NCI-H2196 treated with DMSO at 0.1 percent for 48 hours (cell line): Measurements from ENCODE around the gene GNB1L.
"Not testable (repeated sequence)": the region's sequence is repeated elsewhere in the genome, so short reads cannot be mapped to it uniquely, and the experiment has no call there.

Experiments used
- DNase-seq: peaks from one replicate; lab custom pipeline; 2025; ENCODE audit not compliant: unreplicated experiment; lab: John Stamatoyannopoulos, UW

The GNB1L gene

DNA sequence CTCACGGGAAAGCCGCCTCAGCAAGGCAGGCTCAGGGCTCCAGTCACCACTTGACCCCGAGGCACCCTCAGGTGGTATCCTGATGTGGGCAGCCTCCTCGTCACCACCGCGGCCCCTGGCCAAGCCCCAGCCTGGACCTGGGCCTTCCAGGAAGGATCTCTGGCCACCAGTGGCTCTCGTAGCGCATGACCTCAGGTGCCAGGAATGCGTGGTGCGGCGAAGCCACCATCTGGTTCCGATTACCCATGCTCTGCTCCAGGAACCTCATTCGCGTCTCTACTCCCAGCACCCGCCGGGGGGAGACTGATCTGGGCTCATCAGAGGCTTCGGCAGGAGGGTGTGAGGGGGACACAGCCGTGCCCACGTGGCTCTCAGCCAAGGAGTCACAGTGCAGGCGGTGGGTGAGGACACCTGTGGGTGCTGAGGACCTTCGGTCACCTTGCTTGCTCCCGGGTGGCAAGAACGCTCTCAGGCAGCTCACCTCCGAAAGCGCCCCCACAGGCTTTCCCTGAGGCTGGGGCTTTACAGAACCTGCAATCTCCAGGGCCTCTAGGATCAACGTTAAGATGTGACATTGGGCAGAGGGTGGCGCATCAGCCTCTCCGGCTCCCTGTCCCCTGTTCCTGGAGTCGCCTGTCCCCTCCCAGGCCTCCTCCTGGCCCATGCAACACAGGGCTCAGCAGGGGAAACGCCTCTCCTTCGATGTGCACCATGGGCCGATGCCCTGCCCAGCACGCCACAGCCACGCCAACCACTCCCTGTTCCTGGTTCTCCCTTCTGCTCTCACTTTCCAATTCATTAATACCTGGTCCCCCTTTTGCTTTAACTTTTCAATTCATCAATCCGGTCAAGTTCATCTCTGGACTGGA lies 55.1 kb downstream of the GNB1L start:
- DNase-seq: no peak

GRCh38 chr22:19798891-19799293 lies 55.8 kb downstream of the GNB1L start:
- no peak for DNase-seq

GRCh38 chr22:19798003-19798665 lies 56.5 kb downstream of the GNB1L start:
- no peak for DNase-seq

DNA sequence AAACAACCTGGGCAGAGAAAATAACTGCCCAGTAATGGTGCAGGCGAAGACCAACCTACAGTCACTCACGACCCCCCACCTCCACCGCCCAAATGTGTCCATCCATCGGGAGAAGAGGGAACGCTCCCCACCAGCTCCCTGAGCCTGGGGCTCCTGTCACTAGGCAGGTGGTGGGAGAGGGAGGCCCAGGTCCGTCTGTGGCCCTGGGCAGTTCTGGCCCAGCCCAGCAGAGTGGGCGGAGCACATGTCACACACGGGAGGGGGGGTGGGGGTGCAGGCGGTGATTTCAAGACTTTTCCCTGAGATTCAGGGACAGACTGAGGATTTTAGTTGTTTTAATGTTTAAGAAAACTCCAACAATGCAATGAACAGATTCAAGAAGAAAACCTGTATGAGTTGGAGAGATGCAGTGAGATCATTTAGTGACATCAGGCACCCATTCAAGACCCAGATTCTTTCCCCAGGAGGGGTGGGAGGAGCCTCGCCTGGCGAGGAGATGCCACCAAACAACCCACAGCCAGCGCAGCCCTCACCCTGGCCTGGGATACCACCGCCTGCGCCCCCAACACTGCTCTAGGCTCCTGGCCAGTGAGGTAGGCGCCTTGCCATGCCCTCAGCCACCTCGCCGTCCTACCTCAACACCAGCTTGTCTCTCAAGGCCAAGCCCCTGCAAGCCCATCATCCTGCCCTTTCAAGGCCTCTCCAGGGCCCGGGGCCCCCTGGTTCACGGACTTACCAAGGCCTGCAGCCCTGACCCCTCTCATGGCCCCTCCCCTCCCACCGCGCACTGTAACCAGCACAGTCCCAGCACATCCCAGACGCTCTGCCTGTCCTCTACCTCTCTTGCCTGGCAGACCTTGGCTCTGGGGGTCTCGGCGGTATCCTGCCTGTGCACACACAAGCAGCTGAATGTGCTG lies 57.3 kb downstream of the GNB1L start:
- DNase-seq: no peak

- DNase-seq: no peak
Observed at GRCh38 chr22:19796160-19796559, 58.5 kb downstream of the GNB1L start.

DNA sequence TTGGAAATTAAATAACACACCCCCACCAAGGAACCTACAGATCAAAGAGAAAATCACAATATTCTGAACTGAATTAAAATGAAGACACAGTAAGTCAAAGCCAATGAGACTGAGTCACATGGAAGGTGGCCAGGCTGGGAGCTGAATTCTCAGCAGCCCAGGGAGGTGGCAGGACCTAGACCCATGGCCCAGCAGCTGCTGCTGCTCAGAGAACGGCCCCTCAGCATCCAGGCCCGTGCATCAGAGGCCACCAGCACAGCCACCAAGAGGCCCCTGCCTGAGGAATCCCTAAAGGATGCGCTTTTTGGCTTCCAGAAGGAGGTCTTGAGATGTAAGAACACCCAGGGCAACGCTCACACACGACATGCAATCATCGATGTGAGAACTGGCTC lies 59.1 kb downstream of the GNB1L start:
- no peak for DNase-seq

DNA sequence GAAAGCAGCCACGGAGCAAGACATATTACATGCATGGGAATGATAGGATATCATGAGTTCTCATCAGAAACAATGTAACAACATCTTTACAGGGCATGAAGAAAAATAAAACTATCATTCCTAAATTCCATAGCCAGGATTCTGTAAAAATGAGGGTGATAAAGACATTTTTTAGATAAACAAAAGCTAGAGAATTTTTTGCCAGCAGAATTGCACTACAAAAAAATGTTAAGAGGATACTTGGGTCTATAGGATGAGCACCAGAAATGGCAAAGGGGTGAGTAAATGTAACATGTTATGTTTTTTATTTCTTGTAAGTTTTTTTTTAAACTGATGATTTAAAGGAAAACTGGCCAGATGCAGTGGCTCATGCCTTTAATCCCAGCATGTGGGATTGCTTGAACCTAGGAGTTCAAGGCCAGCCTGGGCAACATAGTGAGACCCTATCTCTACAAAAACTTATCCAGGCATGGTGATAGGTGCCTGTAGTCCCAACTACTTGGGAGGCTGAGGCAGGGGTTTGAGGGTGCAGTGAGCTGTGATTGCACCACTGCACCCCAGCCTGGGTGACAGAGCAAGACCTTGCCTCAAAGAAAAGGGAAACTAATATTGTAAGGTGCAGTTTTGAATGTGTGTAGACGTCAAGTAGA lies 60.9 kb downstream of the GNB1L start:
- no peak for DNase-seq

GRCh38 chr22:19793161-19793560 lies 61.5 kb downstream of the GNB1L start:
- no peak for DNase-seq

- DNase-seq: not testable (repeated sequence)
Observed at GRCh38 chr22:19792383-19792896, 62.2 kb downstream of the GNB1L start.

DNA sequence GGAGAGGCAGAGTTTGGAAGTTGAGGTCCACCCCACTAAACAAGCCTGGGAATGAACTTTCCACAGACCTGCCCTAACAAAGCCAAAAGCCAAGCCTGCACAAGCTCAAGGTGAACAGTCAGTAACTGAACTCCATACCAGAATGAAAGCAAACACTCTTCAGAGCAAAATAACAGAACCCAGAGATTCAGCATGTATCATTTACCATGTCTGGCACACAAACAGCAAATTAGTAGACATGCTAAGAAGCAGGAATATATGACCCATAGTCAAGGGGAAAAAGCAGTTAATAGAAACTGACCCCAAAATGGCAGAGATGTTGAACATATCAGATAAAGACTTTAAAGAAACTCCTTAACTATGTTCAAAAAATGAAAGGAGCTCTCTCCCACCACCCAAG lies 62.8 kb downstream of the GNB1L start:
- DNase-seq: no peak

DNA sequence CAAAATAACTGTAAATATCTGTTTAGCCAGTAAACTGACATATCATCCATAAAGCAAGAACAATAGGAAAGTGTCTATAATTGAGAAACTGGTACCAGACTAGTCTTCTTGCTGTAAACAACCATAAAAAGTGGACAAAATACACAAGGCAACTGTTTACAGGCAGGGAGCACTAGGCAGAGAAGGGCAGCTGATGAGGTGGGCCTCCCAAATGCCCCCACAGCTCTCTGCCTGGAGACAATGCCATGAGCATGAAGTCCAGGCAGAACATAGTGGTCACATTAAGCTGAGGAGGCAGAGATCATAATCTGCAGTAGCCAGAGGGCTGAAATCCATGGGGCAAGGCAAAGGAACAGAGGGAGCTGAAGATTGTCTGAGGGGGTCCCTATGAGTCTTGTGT lies 63.4 kb downstream of the GNB1L start:
- DNase-seq: no peak

DNA sequence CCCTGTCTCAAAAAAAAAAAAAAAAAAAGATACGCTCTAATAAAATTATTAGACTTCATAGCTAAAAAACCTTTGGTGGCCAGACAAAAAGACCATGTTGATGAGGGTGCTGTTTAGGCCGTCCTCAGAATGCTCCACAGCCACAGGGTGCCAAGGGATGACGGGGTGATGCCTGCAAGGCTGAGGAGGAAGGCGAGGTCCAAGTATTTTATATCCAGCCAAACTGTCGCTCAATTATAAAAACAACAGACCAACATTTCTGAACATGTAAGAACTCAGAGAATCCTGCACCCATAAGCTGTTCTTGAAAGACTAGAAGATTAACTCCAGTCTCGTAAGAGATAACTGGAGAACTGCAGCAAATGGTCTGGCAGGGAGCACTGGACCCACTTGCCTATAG lies 64.8 kb downstream of the GNB1L start:
- DNase-seq: no peak

DNA sequence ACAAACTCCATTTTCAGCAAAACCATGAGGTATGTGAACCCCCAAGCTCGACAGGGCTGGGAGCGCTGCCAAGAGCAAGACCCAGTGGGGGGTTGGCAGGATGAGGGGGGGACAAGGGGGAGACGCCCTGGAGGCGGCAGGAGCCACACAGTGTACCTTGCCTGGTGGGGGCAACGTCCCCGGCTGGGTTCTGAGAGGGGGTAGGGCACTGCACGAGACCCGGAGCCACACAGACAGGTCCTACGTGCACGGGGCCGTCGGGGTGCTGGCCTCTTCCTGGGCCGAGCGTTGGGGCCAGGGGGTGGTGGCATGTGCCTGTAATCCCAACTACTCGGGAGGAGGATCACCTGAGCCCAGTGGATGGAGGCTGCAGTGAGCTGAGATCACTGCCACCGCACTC lies 65.3 kb downstream of the GNB1L start:
- no peak for DNase-seq

- DNase-seq: no peak
Observed at GRCh38 chr22:19788661-19789225, 65.9 kb downstream of the GNB1L start.

DNA sequence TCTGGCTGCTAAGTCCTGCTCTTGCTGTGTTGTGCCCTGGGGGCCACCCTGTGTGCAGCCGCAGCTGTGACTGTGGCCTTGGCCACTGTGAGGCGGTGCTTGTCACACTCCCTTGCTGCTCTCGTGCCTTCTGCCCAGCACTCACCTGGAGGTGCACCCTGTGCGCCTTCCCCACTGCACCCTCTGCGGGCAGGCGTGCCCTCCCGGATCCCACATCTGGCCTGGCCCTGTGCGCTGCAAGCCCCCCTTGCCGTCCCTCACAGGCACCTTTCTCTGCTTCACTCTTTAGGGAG lies 66.9 kb downstream of the GNB1L start:
- DNase-seq: no peak

DNA sequence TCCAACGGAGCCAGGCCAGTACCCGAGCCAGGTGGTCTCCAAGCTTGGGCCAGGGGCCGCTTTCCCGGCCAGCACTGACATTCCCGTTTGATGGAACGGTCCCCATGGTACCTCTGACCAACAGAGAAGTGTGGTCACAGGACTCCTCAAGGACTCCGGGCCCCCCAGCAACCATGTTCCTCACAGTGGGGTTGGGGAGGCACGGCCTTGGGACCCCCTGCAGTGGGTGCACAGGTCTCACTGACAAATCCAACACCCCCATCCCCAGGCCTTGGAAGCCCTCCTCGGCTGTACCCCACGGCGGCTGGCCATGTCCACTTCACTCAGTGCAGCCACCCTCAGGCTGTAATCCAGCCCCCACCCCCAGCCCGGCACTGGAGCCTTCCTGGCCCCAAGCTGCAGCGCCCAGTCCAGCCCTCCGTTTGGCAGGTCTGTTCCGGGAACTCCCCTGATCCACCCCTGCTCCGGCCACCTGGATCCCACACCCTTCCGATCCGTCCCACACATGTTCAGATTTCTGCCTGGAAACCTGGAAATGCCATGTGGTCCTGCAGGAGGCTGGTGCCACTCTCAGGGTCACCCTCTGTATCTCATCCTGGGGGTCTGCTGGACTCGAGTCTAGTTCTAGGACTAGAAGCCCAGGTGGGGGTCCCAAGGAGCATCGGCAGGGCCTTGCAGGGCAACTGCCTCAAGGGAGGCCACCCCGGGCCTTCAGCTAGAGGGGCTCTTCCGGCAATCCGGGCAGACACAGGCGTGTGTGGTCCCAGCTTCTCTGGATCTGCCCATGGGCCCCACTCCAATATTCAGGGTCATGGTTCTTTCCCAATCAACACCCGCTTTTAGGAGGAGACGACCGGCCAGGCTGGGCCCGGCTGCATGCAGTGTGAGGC lies 67.5 kb downstream of the GNB1L start:
- no peak for DNase-seq

DNA sequence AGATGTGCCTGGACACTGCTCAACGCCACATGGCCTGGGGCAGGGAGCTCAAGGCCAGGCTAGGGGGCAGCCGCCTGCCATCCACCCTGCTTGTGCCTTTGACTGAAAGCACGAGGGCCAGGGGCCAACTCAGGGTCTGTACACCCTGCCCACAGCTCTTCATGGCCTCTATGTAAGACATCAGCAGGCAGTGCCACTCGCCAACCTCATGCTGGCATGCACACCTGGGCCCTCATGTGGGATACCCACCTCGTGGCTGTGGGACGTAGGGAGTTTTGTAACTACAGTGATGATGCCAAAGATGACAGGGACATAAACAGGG lies 68.4 kb downstream of the GNB1L start:
- no peak for DNase-seq

DNA sequence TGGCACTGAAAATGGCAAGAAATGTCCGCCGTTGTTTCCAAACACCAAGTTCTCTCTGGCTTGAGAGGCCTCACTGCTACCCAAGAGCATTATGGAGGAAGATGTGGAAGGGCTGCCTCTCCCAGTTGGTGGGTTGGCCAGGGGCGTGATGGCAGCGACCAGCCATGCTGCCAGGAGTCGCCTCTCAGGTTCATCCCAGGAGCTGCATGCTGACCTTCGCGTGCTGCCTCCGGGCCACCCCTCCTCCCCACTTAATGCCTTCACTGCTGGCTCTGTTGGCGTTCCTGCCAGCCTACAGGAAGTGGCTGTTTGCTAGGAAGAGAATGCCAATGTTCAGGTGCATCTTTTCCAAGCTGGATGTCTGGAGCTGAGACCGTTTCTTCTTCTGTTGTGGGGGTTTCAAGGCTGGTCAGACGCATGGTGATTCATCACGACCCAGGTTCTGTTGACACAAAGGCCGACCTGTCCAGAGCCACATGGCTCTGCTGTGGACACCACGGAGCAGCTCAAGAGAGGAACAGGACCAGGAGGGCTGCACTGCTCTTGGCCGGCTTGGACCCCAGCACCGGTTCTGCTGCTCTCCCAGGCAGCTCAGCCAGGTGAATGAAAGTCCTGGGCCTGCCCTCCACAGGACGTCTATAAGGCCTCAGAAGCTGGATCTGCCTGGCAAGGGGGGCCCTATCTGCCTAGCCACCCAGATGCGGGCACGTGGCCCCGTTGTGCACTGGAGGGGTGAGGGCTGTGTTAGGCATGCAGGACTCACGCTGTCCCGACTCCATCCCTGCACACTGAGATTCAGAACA lies 69.0 kb downstream of the GNB1L start:
- no peak for DNase-seq
